A172 (cell line): Measurements from ENCODE around the gene STX4. TPM values are rescaled to one million over a fixed set of nuclear protein-coding genes. Genes with fewer than 3 reads are reported as not detected.
A peak's percentile ranks its signal among the peaks of the same experiment; 100 is the strongest.

Experiments
- DNase-seq: peaks from one replicate; pipeline ENCODE4 v3.0.0-alpha.2; 2015; ENCODE audit warnings: low spot score
- total RNA-seq: library from RNA; depleted of rRNA; stranded (reverse); fragments of >200 nt; shearing (Covaris generic); gene quantifications from 2 replicates; pipeline ENCODE4 v1.2.3, GENCODE V29; 2014; rRNA removed

STX4 gene, protein sequence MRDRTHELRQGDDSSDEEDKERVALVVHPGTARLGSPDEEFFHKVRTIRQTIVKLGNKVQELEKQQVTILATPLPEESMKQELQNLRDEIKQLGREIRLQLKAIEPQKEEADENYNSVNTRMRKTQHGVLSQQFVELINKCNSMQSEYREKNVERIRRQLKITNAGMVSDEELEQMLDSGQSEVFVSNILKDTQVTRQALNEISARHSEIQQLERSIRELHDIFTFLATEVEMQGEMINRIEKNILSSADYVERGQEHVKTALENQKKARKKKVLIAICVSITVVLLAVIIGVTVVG
- 35.2 and 40.0 TPM in 2 replicates for total RNA-seq

DNA sequence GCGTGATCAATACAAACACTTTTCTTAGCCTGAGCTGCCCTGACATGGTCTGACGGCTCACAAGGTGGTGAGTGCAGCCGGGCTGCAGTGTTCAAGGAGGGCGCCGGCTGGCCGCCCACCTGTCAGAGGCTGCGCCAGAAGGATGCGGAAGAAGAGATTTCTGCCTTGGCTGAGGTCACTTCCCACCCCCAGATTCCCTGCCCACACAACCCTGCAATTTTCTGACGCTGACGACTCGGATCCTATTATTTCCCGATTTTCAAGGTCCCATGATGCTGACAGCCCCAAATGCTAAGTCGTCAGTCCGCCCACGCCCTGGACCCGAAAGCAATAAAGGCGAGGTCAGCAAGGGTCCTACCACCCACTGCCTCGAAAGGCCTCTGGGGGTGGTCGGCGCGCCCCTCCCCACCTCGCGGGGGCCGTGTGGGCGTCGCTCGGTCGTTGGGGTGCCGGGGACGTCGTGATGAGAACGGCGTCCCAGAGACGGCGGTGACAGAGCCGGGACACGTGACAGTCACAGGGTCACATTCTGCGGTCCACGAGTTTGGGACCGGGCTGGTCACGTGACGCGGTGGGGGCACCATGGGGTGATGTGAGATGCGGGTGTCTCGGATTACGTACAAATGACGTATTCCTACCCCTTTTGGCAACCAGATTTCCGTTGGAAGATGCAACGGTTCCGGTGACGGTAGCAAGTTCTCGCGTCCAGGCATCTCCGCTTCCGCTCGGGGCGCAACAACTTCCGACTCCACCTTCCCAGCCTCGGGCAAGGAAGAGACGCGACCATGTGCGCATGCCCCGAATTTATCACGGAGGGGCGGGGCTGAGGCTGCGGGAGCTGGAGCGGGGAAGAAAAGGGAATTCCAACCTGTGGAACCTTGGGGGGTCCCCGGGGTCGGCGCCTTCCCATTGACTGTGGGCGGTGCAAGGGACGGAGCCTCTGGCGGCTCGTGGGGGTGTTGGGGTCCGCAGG lies at the start of gene STX4:
Gene STX4 (plus strand): TSS at position 823 of the 973 bp plus-strand sequence. CDS start 248 bp downstream, outside the sequence.
- peak; percentile 98 for DNase-seq

DNA sequence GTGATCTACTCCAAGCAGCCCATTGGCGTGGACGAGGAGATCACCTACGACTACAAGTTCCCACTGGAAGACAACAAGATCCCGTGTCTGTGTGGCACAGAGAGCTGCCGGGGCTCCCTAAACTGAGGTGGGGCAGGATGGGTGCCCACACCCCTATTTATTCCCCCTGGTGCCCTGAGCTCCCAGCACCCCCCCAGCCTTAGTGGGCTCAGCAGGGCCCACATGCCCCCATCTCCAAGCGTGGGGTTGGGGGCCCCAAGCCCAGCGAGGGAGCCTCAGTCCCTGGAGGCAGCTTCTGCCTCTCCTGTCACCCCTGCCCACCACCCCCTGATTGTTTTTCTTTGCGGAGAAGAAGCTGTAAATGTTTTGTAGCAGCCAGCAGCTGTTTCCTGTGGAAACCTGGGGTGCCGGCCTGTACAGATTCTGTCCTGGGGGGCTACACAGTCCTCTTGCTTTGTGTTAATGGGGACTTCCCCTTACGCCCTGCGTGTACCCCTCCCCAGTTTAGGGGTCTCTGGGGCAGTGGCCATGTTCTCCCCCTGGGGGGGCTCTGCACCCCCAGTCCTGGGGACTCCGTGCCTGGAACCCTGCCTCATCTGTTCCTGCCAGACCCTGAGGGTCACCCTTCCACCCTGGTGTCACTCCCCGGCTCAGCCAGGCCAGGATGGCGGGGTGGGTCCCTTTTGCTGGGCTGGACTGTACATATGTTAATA lies 49.3 kb upstream of the STX4 start:
- no peak for DNase-seq

DNA sequence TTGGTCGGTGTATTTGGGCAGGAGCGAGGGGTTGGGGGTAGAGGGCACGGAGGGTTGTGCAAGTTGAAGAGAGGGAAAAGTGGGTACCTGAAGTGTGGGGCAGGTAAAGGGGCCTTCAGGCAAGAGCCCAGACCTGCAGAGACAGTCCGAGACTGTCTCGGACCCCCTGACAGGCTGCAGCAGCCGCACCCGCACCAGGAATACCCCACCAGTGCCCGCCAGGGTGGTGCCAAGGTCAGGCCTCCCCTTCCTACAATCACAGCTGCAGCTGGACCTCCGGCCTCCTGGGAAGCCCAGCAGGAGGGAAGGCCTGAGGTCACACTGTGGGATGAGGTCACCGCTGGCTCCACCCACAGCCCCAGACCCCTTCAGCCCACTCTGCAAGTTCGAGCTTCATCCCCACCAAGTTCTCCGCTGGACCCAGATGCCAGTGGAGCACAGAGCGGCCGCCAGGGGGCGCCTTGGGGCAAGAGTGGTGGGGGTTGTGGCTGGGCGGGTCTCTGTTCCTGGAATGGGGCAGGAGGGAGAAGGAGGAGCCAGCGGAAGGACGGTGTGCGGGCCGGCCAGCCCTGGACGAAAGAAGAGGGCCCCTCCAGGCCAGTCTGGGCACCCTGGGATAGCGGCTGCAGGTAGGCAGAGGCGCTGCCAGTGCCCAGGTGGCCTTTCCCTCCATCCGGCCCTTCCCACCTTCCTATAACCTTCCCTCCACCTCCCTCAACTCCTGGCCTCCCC lies 48.5 kb upstream of the STX4 start, which contains the start of gene HSD3B7:
Gene HSD3B7 (plus strand): TSS at position 539 of the 732 bp plus-strand sequence. CDS start 452 bp downstream, outside the sequence.
- peak; percentile 68 for DNase-seq

DNA sequence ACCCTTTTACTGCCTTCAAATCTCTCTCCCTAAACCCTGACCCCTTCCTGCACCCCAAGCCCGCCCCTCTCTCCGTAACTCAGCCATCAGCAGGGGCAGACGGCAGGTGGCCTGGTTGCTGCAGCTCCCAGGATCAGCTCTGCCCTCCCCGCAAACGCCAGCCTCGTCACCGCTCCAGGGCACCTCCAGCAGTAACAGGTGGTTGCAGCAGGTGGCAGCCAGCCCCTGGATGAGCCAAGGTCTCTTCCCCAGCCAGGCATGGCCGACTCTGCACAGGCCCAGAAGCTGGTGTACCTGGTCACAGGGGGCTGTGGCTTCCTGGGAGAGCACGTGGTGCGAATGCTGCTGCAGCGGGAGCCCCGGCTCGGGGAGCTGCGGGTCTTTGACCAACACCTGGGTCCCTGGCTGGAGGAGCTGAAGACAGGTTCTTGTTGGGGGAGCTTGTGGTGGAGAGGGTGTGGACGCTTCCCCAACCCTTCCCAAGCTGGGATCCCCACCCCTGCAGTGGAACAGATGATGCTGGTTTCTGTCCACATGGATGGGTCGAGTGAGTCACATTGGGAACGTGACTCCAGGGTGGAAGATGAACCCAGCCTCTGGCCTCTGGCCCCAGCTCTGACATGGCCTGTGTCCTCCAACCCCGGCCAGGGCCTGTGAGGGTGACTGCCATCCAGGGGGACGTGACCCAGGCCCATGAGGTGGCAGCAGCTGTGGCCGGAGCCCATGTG lies 47.8 kb upstream of the STX4 start:
- DNase-seq, result peak; percentile 49

DNA sequence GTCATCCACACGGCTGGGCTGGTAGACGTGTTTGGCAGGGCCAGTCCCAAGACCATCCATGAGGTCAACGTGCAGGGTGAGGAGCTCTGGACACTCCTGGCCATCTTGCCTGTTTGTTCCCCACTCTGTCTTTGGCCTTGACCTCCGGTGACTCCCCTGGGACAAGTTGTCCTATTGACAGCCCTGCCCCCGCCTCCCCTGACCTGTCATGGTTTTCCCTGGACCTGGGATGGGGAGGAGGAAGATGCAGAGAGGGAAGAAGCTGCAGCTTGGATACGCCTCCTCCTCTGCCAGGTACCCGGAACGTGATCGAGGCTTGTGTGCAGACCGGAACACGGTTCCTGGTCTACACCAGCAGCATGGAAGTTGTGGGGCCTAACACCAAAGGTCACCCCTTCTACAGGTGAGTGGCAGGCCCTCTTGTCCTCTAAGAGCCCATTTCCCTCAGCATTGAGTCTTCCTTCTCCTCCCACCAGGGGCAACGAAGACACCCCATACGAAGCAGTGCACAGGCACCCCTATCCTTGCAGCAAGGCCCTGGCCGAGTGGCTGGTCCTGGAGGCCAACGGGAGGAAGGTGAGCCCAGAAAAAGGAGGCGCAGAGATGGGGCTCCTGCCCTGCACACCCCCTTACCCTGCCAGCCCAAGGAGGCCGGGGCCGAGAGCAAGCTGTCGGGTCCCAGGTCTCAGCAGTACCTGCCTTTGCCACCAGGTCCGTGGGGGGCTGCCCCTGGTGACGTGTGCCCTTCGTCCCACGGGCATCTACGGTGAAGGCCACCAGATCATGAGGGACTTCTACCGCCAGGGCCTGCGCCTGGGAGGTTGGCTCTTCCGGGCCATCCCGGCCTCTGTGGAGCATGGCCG lies 47.0 kb upstream of the STX4 start:
- no peak for DNase-seq

DNA sequence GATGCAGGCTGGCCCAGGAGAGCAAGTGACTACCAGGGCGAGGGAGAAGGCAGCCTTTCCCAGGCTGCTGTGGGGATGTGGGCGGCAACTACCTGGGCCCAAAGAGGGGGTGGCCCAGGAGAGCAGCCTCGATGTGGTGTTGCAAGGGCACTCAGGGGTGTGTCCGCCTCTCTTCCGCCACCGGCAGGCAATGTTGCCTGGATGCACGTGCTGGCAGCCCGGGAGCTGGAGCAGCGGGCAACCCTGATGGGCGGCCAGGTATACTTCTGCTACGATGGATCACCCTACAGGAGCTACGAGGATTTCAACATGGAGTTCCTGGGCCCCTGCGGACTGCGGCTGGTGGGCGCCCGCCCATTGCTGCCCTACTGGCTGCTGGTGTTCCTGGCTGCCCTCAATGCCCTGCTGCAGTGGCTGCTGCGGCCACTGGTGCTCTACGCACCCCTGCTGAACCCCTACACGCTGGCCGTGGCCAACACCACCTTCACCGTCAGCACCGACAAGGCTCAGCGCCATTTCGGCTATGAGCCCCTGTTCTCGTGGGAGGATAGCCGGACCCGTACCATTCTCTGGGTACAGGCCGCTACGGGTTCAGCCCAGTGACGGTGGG lies 45.7 kb upstream of the STX4 start:
- DNase-seq, result no peak

DNA sequence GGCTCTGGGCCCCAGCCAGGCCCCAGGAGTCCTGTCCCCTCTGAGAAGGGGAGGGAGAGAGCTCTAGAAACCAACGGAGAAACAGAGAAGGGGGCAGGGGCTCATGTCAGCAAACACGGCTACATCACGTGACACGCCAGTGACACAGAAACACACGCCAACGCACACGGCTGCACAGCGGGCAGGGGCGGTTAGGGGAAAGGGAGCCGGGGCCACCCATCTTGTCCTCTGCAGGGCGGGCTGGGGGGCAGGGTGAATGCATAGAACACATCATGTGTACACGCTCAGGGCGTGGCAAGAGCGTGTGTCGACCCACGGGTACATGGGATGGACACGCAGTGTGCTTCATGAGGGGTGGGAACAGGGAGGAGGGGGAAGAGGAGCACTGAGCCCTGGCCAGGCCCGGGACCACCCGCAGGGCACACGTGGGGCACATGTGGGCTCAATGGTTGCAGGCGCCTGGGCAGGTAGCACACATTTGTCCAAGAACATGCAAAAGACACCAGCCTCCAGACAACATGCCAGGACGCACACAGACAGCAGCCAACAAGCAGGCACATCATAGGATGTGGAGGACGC lies 43.8 kb upstream of the STX4 start:
- no peak for DNase-seq

DNA sequence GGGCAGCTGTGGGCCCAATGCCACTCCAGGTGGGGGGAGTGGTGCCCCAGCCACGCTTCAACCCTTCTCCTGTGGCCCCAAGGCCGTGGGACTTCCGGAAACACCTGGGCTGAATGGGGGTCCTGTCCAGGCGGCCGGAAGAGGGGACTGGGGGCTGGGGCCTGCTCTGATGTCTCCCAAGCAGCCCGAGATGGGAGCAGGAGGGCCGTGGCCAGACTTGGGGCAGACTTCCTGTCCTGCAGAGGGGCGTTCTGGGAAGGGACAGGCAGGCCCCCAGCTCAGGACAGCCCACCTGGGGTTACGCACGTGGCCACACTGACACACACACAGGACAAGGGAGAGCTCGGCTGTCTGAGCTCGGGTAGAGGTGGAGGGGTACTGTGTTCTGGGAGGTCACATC lies 43.3 kb upstream of the STX4 start:
- DNase-seq, result no peak

DNA sequence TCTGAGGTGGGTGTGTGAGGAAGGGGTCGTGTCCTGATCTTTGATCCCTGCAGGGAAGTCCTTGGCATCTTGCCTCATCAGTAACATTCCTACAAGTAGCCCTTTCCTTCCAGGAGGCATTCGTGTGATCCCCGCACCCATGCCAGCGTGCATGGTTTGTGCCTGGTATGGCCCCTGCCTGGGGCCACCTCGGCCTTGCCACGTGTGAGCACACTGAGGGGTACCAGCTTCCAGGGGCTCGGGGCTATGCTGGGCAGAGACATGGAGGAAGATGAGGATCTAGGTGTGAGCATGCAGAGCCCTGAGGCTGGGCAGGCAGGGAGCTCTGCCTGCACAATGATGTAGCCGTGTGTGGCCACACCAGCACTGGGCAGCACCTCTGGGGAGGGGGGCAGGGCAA lies 42.3 kb upstream of the STX4 start:
- DNase-seq, result no peak

DNA sequence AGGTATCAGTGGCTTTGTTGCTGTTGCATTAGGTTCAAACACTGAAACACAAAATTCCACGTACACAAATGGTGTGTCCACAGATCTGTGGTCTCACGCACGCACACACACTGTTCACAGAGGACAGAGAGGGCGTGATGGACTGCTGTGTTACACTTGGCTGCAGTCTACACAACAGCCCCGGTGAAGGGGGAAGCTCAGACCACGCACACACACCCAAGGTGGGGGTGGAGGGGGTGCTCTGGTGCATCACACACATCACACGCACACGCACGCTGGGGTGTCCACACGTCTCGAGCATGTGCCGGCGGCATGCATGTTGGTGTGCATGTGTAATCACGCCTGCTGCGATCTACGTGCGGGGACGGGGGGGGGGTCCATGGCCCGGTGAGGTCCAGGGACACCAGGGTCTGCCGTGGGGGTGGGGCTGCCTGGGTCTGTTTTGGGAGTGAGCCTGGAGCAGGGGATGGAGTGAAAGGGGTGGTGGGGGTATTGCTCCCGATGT lies 41.0 kb upstream of the STX4 start:
- no peak for DNase-seq

DNA sequence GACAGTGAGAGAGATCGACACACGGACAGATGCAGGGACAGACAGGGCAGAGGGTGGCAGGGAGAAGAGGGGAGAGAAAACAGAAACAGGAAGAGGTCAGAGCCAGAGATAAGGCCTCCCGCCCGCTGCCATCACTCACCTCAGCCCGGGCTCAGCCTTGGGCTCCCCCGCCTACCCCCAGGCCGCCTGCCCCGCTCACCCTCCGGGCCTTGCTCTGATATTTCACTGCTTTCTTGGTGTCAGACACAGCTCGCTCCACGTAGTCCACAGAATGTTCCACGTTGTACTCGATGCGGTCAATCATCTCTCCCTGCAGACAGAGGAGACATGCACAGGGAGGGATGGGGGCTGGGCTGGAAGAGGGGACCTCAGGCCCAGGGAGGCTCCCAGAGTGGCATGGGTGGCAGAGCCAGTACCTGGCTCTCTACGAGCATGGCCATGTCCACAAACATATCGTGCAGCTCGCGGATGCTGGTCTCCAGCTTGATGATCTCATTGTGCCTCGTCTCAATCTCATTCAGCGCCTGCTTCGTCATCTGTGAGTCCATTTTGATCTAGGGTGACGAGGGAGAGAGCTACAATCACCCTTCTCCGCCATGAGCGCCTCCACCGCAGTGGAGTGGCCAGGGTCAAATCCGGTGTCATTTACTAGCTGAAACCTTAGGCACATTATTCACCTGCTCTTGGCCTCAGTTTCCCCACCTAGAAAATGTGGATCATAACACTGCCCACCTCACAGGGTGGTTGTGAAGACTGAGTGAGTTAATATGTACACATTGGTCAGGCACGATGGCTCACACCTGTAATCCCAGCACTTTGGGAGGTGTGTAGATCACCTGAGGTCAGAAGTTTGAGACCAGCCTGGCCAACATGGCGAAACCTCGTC lies 40.2 kb upstream of the STX4 start:
- no peak for DNase-seq

DNA sequence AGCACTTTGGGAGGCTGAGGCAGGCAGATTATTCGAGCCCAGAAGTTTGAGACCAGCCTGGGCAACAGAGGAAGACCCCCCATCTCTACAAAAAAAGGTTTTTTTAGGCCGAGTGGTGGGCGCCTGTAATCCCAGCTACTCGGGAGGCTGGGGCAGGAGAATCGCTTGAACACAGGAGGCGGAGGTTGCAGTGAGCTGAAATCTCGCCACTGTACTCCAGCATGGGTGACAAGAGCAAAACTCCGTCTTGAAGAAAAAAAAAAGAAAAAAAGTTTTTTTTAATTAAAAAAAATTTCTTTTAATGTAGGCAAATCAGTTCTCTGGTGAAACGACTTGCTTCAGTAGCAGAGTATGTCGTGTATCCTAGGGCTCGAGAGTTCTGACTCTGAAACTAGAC lies 37.4 kb upstream of the STX4 start:
- DNase-seq, result no peak

DNA sequence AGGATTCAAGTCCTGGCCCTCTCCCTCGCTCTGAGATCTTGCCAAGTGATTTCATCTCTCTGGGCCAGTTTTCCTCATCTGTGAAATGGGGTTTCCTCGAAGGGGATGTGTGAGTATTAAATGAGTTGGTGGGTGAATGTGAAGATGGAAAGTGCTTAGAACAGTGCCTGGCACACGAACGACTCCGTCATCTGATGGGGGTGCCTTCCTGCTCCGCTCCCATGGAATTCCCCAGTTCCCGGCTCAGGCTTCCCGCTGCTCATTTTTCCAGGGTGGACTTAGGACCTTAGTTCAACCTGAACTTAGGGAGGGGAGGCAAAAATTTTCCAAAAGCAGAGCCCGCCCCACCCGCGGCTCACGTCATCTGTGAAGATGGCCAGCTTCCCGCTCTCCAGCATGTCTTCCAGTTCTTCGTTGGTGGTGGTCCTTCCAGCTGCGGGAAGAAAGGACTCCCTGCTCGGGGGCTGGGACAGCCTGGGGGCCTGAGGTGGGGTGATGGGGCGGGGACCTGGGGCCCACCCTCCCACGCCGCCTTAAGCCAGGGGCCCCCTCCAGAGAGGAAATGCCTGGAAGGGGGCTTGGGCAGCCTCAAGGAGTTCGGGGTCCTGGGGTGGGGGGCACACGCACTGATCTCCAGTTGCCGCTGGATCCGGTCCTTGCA lies 36.9 kb upstream of the STX4 start:
- DNase-seq, result no peak

DNA sequence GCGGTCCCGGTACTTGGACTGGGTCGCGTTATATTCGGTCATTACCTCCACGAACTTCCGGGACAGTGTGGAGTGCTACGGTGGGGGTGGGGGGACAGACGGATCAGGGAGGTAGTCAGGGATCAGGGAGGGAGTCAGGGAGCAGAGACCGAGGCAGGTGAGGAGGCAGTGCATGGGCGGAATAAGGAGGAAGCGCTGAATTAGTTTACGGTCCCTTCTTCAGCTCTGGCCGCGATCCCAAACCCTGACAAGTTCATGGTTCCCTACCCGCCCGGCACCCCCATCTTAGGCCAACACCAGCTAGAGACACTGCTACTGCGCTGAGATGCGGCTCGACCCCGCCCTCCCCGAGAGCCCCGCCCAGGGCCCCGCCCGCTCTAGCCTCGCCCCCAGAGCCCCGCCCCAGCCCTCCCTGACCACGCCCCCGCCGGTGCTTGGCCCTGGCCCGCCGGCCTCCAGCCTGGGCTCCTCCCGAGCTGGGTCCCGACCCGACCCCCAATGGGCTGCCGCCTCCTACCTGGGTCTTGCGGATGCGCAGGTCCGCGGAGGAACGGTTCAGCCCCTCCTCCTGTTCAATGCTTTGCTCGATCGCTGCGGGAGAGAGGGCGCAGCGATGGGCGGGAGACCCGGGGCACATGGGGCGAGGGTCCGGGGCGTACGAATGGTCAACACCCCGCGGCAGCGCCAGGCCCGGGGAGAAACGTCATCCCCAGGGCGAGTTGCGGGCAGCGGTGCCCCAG lies 36.2 kb upstream of the STX4 start:
- peak; percentile 54 for DNase-seq

DNA sequence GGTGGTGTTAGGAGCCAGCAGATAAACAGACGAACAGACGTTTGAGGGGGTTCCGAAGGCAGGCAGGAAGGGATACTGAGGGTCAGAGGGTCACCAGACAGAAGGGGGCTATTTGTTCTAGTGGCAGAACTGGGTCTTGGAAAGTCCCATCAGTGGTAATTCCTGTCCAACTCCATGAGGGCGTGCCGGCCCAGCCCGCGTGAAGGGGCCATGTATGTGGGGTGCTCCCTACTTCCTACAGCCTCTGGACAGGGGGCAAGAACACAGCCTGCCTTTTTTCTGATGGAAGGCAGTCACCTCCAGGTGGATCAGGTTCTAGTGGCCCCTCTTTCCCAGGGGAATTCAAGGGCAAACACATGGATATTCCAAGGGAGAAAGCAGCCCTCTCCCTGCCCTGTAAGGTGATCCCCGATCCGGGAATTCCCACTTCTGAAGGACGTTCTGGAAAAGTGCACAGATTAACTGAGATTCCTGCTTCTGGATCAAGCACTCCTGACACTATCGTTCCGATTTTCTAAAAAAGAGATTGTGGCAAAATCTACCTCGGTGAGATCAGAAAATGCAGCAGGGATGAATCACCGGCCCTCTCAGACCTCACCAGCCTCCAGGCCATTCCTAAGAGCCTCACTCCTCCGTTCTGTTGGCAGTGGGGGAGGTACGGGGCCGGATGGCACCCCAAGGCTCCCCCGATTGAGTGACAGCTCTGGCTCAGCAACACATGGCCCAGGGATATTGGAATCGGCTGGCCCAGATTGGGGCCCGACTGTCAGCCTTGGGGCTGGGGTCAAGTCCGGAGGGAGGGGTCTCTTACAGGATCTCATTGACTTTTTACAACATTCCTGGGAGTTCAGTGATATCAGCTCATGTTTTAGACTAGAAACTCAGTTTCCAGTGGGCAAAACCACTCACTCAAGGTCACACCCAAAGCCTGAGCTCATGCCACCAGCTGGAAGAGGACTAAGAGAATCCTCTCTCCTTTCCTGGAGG lies 35.3 kb upstream of the STX4 start:
- DNase-seq, result peak; percentile 94
